ENCODE results near the gene NADSYN1. TPM values are rescaled to one million over a fixed set of nuclear protein-coding genes. Genes with fewer than 3 reads are reported as not detected.
"Not testable (repeated sequence)": the region's sequence is repeated elsewhere in the genome, so short reads cannot be mapped to it uniquely, and the experiment has no call there.

NADSYN1 gene
- total RNA-seq, 1 donor from 2014 or later: 75.9 TPM

GRCh38 chr11:71410363-71410966, 42.5 kb upstream of the NADSYN1 start:
- intact Hi-C loops (cut with DNase I): no loop called here
- Histone ChIP-seq H3K4me1 (no peaks in the 10 kb centered on the region), H3K9me3 (no peaks in the 10 kb centered on the region), H3K27me3 (no peaks in the 10 kb centered on the region), H3K27ac (no peak overlapping the region), H3K36me3 (no peaks in the 10 kb centered on the region), H3K4me3 (no peak overlapping the region)
- TF ChIP-seq POLR2A (IDR thresholded peaks at IDR 0.05) (no peak), CTCF (IDR thresholded peaks at IDR 0.05) (no peak), POLR2AphosphoS5 (IDR thresholded peaks at IDR 0.05; ENCODE audit: insufficient read depth in 1 of 2, low read depth in 1 of 2) (no peak)
- no peak for DNase-seq (ENCODE audit: extremely low spot score in 2 of 2)

GRCh38 chr11:71414645-71415044, 38.4 kb upstream of the NADSYN1 start:
- intact Hi-C loops (cut with DNase I): no loop called here
- Histone ChIP-seq H3K4me3 (no peak overlapping the region), H3K27ac (no peak overlapping the region), H3K36me3 (no peaks in the 10 kb centered on the region), H3K27me3 (no peaks in the 10 kb centered on the region), H3K9me3 (no peaks in the 10 kb centered on the region), H3K4me1 (no peaks in the 10 kb centered on the region)
- TF ChIP-seq POLR2A (IDR thresholded peaks at IDR 0.05) (no peak), CTCF (IDR thresholded peaks at IDR 0.05) (no peak), POLR2AphosphoS5 (IDR thresholded peaks at IDR 0.05; ENCODE audit: insufficient read depth in 1 of 2, low read depth in 1 of 2) (no peak)
- DNase-seq (ENCODE audit: extremely low spot score in 2 of 2): no peak

- Histone ChIP-seq H3K27me3 (no peaks in the 10 kb centered on the region), H3K4me3 (no peak overlapping the region), H3K36me3 (no peaks in the 10 kb centered on the region), H3K27ac (no peak overlapping the region), H3K4me1 (no peaks in the 10 kb centered on the region), H3K9me3 (no peaks in the 10 kb centered on the region)
- DNase-seq (ENCODE audit: extremely low spot score in 2 of 2): no peak
- TF ChIP-seq CTCF (IDR thresholded peaks at IDR 0.05) (no peak), POLR2AphosphoS5 (IDR thresholded peaks at IDR 0.05; ENCODE audit: insufficient read depth in 1 of 2, low read depth in 1 of 2) (no peak), POLR2A (IDR thresholded peaks at IDR 0.05) (no peak)
- intact Hi-C loops (cut with DNase I): no loop called here
Measured at GRCh38 chr11:71418643-71419042, 34.4 kb upstream of the NADSYN1 start.

- no peak for DNase-seq (ENCODE audit: extremely low spot score in 2 of 2)
- Histone ChIP-seq H3K9me3 (no peaks in the 10 kb centered on the region), H3K27me3 (no peaks in the 10 kb centered on the region), H3K4me1 (no peaks in the 10 kb centered on the region), H3K36me3 (no peaks in the 10 kb centered on the region), H3K27ac (no peak overlapping the region), H3K4me3 (no peak overlapping the region)
- TF ChIP-seq CTCF (IDR thresholded peaks at IDR 0.05) (peak in 2 of 3 experiments; percentile 41 to 48), POLR2AphosphoS5 (IDR thresholded peaks at IDR 0.05; ENCODE audit: insufficient read depth in 1 of 2, low read depth in 1 of 2) (no peak)
- intact Hi-C loops (cut with DNase I): no loop called here
Measured at GRCh38 chr11:71420455-71421241, 32.4 kb upstream of the NADSYN1 start.

GRCh38 chr11:71421392-71421950, 31.5 kb upstream of the NADSYN1 start:
- Histone ChIP-seq H3K27ac (no peak overlapping the region), H3K4me3 (no peak overlapping the region), H3K4me1 (no peaks in the 10 kb centered on the region), H3K9me3 (no peaks in the 10 kb centered on the region), H3K36me3 (no peaks in the 10 kb centered on the region), H3K27me3 (no peaks in the 10 kb centered on the region)
- intact Hi-C loops (cut with DNase I): no loop called here
- TF ChIP-seq POLR2AphosphoS5 (IDR thresholded peaks at IDR 0.05; ENCODE audit: insufficient read depth in 1 of 2, low read depth in 1 of 2): no peak
- TF ChIP-seq CTCF (IDR thresholded peaks at IDR 0.05): no peak
- TF ChIP-seq POLR2A (IDR thresholded peaks at IDR 0.05): no peak
- no peak for DNase-seq (ENCODE audit: extremely low spot score in 2 of 2)

GRCh38 chr11:71422318-71422717, 30.7 kb upstream of the NADSYN1 start:
- H3K4me3 ChIP-seq; H3K4me1 ChIP-seq; DNase-seq (ENCODE audit: extremely low spot score in 2 of 2); H3K27me3 ChIP-seq; H3K9me3 ChIP-seq; H3K36me3 ChIP-seq; intact Hi-C loops (cut with DNase I); H3K27ac ChIP-seq: not testable (repeated sequence)
